ENCODE measurements around the gene ABHD4. TPM values are rescaled to one million over a fixed set of nuclear protein-coding genes. Genes with fewer than 3 reads are reported as not detected.
"Not testable (repeated sequence)": the region's sequence is repeated elsewhere in the genome, so short reads cannot be mapped to it uniquely, and the experiment has no call there.

The ABHD4 gene
- total and polyA plus RNA-seq, 2 donors (not counting 1 experiment from before 2014, with no cell fraction given), result 10.5 to 22.7 TPM

- Histone ChIP-seq H3K36me3 (replicated peaks in 1 of 2; ENCODE audit: control extremely low read depth in 1 of 2, control insufficient read depth in 1 of 2, extremely low read depth in 1 of 2, insufficient read depth in 2 of 2, low read length in 1 of 2) (peaks cover 0 to 11% of the 10 kb centered on the region in 2 experiments), H2AFZ (ENCODE audit: insufficient read depth, low read depth, low read length, poor library complexity, severe bottlenecking) (peak overlapping the region; percentile 18), H3K4me3 (ENCODE audit: control extremely low read depth in 1 of 5, extremely low read depth in 1 of 5, insufficient read depth in 1 of 5, low read depth in 2 of 5, low read length in 4 of 5) (peak overlapping the region in 1 of 5 experiments; percentile 43), H3K27ac (ENCODE audit: low read length in 2 of 2) (peak overlapping the region; percentile 74 to 78), H3K9me3 (ENCODE audit: control extremely low read depth in 1 of 3, control insufficient read depth in 2 of 3, insufficient read depth in 1 of 3, low read length in 2 of 3) (no peaks in the 10 kb centered on the region), H3K4me2 (replicated peaks; ENCODE audit: low read depth, low read length, poor library complexity, severe bottlenecking) (peak overlapping the region; percentile 68), H3K27me3 (replicated peaks in 1 of 4; ENCODE audit: control extremely low read depth in 1 of 4, control insufficient read depth in 3 of 4, insufficient read depth in 4 of 4, low read length in 3 of 4) (no peaks in the 10 kb centered on the region), H3K9ac (ENCODE audit: low read length) (peak overlapping the region; percentile 46), H3K79me2 (ENCODE audit: control insufficient read depth, insufficient read depth, low read length) (peaks cover 65% of the 10 kb centered on the region), H3K4me1 (ENCODE audit: control insufficient read depth in 2 of 2, insufficient read depth in 2 of 2, low read length in 2 of 2) (peaks cover 94 to 97% of the 10 kb centered on the region in 2 donors), H4K20me1 (ENCODE audit: control insufficient read depth, insufficient read depth, low read length, poor library complexity, severe bottlenecking) (no peaks in the 10 kb centered on the region)
- Mint-ChIP-seq H3K4me3 (peak overlapping the region; percentile 65), H3K27me3 (no peaks in the 10 kb centered on the region), H3K27ac (peak overlapping the region; percentile 92), H3K4me1 (peaks cover 89% of the 10 kb centered on the region), H3K9me3 (ENCODE audit: insufficient read depth) (no peaks in the 10 kb centered on the region)
- DNase-seq (peak; percentile 52), ATAC-seq (ENCODE audit: low read depth) (no peak)
- intact Hi-C loops (cut with micrococcal nuclease), result loop anchor here (1.0 to 5.0 kb wide), 2 partner anchors 8 to 737 kb away; partner anchors contain the start of gene PPP1R3E
- no CpG with 5 or more reads among the region's 3 CpGs for WGBS (ENCODE audit: insufficient coverage)
- CTCF ChIA-PET, result interaction anchor here (0.6 to 15.3 kb wide), 14 partner anchors 12 to 503 kb away, joined by 3 to 354 read pairs (median 4); partner anchors contain the start of gene CDH24
- POLR2A ChIA-PET, result interaction anchor here (0.6 to 2.8 kb wide), 3 partner anchors 9 to 265 kb away, joined by 3 to 11 read pairs (median 4); no protein-coding TSS in a partner anchor
- TF ChIP-seq CTCF (IDR thresholded peaks at IDR 0.05) (no peak), EZH2 (IDR thresholded peaks at IDR 0.05; ENCODE audit: borderline replicate concordance, insufficient read depth, low read depth, low read length, poor library complexity, severe bottlenecking) (no peak)
Measured at GRCh38 chr14:22565391-22565945, 32.6 kb upstream of the ABHD4 start.

GRCh38 chr14:22566266-22566665, 31.8 kb upstream of the ABHD4 start:
- CTCF ChIA-PET, result interaction anchor here (0.7 to 15.3 kb wide), 15 partner anchors 8 to 502 kb away, joined by 3 to 354 read pairs (median 7); partner anchors contain the start of genes CDH24 and DAD1
- not testable (repeated sequence) for ATAC-seq (ENCODE audit: low read depth); H3K27me3 Mint-ChIP-seq; H3K9me3 Mint-ChIP-seq (ENCODE audit: insufficient read depth); H3K4me3 ChIP-seq (ENCODE audit: control extremely low read depth in 1 of 5, extremely low read depth in 1 of 5, insufficient read depth in 1 of 5, low read depth in 2 of 5, low read length in 4 of 5); H4K20me1 ChIP-seq (ENCODE audit: control insufficient read depth, insufficient read depth, low read length, poor library complexity, severe bottlenecking); DNase-seq; H3K27me3 ChIP-seq (replicated peaks in 1 of 4; ENCODE audit: control extremely low read depth in 1 of 4, control insufficient read depth in 3 of 4, insufficient read depth in 4 of 4, low read length in 3 of 4); H3K9me3 ChIP-seq (ENCODE audit: control extremely low read depth in 1 of 3, control insufficient read depth in 2 of 3, insufficient read depth in 1 of 3, low read length in 2 of 3); H2AFZ ChIP-seq (ENCODE audit: insufficient read depth, low read depth, low read length, poor library complexity, severe bottlenecking)
- 77% methylated on average over 6 of the region's 9 CpGs for WGBS (ENCODE audit: insufficient coverage)
- H3K4me1 ChIP-seq (ENCODE audit: control insufficient read depth in 2 of 2, insufficient read depth in 2 of 2, low read length in 2 of 2), result peaks cover 86 to 93% of the 10 kb centered on the region in 2 donors
- peak overlapping the region; percentile 74 to 78 for H3K27ac ChIP-seq (ENCODE audit: low read length in 2 of 2)
- H3K4me1 Mint-ChIP-seq, result peaks cover 84% of the 10 kb centered on the region
- POLR2A ChIA-PET, result interaction anchor here (0.6 to 2.8 kb wide), 3 partner anchors 10 to 264 kb away, joined by 4 to 11 read pairs (median 4); no protein-coding TSS in a partner anchor
- H3K79me2 ChIP-seq (ENCODE audit: control insufficient read depth, insufficient read depth, low read length), result peaks cover 69% of the 10 kb centered on the region
- H3K4me2 ChIP-seq (replicated peaks; ENCODE audit: low read depth, low read length, poor library complexity, severe bottlenecking), result peak overlapping the region; percentile 68
- H3K9ac ChIP-seq (ENCODE audit: low read length), result peak overlapping the region; percentile 46
- H3K36me3 ChIP-seq (replicated peaks in 1 of 2; ENCODE audit: control extremely low read depth in 1 of 2, control insufficient read depth in 1 of 2, extremely low read depth in 1 of 2, insufficient read depth in 2 of 2, low read length in 1 of 2), result peaks cover 0 to 11% of the 10 kb centered on the region in 2 experiments
- intact Hi-C loops (cut with micrococcal nuclease), result loop anchor here (5.0 kb wide), 1 partner anchor 736 kb away; the partner anchor contains the start of gene PPP1R3E
- H3K4me3 Mint-ChIP-seq, result peak overlapping the region; percentile 65
- peak overlapping the region; percentile 92 for H3K27ac Mint-ChIP-seq

All from B cell (primary cell).